ENCODE results near the gene LGSN.
A peak's percentile ranks its signal among the peaks of the same experiment; 100 is the strongest.

DNA sequence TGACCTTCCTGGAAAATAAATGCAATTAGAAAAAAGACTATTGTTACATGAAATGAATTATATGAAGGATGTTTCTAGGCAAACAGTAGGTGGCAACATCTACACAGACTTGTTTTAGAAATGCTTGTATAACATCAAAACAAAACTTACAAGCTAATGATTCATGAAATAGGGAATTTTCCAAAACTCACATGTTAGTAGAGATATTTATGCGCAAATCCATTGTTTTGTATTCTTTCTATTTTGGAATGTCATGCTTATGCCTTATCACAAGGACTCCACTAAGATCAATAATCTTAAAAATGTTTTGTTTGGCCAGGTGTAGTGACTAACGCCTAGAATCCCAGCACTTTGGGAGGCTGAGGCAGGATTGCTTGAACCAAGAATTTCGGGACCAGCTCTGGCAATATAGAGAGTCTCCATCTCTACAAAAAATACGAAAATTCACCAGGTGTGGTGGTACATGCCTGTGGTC, 32.3 kb upstream of the LGSN start:
- TF ChIP-seq, protein P1, sequence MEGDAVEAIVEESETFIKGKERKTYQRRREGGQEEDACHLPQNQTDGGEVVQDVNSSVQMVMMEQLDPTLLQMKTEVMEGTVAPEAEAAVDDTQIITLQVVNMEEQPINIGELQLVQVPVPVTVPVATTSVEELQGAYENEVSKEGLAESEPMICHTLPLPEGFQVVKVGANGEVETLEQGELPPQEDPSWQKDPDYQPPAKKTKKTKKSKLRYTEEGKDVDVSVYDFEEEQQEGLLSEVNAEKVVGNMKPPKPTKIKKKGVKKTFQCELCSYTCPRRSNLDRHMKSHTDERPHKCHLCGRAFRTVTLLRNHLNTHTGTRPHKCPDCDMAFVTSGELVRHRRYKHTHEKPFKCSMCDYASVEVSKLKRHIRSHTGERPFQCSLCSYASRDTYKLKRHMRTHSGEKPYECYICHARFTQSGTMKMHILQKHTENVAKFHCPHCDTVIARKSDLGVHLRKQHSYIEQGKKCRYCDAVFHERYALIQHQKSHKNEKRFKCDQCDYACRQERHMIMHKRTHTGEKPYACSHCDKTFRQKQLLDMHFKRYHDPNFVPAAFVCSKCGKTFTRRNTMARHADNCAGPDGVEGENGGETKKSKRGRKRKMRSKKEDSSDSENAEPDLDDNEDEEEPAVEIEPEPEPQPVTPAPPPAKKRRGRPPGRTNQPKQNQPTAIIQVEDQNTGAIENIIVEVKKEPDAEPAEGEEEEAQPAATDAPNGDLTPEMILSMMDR (IDR thresholded peaks at IDR 0.05; ENCODE audit: low read depth, low read length): peak; percentile 87
- no peak for TF ChIP-seq EZH2phosphoT487 (IDR thresholded peaks at IDR 0.05; ENCODE audit: low read depth)
